Measurements from ENCODE around the gene REEP2.

DNA sequence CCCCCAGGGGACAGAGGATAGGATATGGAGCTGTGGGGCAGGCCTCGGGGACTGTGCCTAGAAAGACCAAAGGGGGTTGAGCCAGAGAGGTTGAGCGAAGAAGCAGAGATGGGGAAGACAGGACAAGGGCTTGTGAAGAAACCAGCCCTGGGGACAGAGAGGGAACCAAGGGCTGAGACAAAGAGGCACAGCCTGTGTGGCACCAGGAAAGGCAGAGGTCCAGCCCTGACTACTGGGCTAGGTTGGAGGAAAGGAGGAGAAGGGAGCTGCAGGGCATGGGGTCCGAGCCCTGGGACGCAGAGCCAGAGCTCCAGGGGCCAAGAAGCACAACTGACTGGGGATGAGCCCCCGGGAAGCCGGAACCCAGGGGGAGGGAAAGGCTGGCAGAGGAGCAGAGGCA is 9.2 kb downstream of the REEP2 start:
- TF ChIP-seq SP1 (IDR thresholded peaks at IDR 0.05) (no peak), CTCF (IDR thresholded peaks at IDR 0.05; ENCODE audit: low read depth, low read length, missing input control) (no peak), TAF1 (conservative IDR thresholded peaks at IDR 0.05) (no peak), JUND (IDR thresholded peaks at IDR 0.05) (no peak), EGR1 (IDR thresholded peaks at IDR 0.05; ENCODE audit: low read depth in 2 of 2) (no peak), HNF4G (IDR thresholded peaks at IDR 0.05) (no peak), YY1 (IDR thresholded peaks at IDR 0.05) (no peak), FOXA1 (IDR thresholded peaks at IDR 0.05) (no peak), MAX (IDR thresholded peaks at IDR 0.05) (no peak), RAD21 (IDR thresholded peaks at IDR 0.05) (no peak)
- TF ChIP-seq, protein P1, sequence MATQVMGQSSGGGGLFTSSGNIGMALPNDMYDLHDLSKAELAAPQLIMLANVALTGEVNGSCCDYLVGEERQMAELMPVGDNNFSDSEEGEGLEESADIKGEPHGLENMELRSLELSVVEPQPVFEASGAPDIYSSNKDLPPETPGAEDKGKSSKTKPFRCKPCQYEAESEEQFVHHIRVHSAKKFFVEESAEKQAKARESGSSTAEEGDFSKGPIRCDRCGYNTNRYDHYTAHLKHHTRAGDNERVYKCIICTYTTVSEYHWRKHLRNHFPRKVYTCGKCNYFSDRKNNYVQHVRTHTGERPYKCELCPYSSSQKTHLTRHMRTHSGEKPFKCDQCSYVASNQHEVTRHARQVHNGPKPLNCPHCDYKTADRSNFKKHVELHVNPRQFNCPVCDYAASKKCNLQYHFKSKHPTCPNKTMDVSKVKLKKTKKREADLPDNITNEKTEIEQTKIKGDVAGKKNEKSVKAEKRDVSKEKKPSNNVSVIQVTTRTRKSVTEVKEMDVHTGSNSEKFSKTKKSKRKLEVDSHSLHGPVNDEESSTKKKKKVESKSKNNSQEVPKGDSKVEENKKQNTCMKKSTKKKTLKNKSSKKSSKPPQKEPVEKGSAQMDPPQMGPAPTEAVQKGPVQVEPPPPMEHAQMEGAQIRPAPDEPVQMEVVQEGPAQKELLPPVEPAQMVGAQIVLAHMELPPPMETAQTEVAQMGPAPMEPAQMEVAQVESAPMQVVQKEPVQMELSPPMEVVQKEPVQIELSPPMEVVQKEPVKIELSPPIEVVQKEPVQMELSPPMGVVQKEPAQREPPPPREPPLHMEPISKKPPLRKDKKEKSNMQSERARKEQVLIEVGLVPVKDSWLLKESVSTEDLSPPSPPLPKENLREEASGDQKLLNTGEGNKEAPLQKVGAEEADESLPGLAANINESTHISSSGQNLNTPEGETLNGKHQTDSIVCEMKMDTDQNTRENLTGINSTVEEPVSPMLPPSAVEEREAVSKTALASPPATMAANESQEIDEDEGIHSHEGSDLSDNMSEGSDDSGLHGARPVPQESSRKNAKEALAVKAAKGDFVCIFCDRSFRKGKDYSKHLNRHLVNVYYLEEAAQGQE (IDR thresholded peaks at IDR 0.05): no peak
- TF ChIP-seq, protein P2, sequence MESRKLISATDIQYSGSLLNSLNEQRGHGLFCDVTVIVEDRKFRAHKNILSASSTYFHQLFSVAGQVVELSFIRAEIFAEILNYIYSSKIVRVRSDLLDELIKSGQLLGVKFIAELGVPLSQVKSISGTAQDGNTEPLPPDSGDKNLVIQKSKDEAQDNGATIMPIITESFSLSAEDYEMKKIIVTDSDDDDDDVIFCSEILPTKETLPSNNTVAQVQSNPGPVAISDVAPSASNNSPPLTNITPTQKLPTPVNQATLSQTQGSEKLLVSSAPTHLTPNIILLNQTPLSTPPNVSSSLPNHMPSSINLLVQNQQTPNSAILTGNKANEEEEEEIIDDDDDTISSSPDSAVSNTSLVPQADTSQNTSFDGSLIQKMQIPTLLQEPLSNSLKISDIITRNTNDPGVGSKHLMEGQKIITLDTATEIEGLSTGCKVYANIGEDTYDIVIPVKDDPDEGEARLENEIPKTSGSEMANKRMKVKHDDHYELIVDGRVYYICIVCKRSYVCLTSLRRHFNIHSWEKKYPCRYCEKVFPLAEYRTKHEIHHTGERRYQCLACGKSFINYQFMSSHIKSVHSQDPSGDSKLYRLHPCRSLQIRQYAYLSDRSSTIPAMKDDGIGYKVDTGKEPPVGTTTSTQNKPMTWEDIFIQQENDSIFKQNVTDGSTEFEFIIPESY (IDR thresholded peaks at IDR 0.05): no peak

All from liver (tissue), 3 donors.